HepG2 (cell line): ENCODE measurements around the gene POLN. TPM values are rescaled to one million over a fixed set of nuclear protein-coding genes. Genes with fewer than 3 reads are reported as not detected.

ENCODE experiments used
- ATAC-seq: fragments of 200-7000 bp; cut with Tn5 transposase; 3 replicates; pipeline ENCODE4 v1.9.1; 2020; ENCODE audit warnings: mild to moderate bottlenecking, moderate library complexity
- BruUV-seq: library from RNA; stranded (reverse); fragments of 400-500 nt; replicated peaks from 2 replicates; lab custom pipeline; 2021; lab: Mats Ljungman, UMichigan
- CTCF ChIA-PET: fragments of 300-600 bp; formaldehyde crosslinking; extraction: SDS; loops from one replicate; lab custom pipeline; 2021; ENCODE audit warnings: low total read pairs, inconsistent platforms, low intra/inter-chr PET ratio; lab: Yijun Ruan, JAX
- POLR2A ChIA-PET: fragments of 350-600 bp; sonication (Branson Sonifier 250); formaldehyde crosslinking; loops from one replicate; lab custom pipeline; 2020; ENCODE audit warnings: antibody characterized with exemption, inconsistent platforms; lab: Yijun Ruan, JAX
- DNase-seq: peaks from one replicate; pipeline ENCODE4 v3.0.0-alpha.2; 2015; ENCODE audit warnings: low spot score
- FAIRE-seq: peaks from 3 replicates; lab custom pipeline; 2011; peaks lifted over from hg19 to GRCh38; lab: Jason Lieb, UNC
- H2AFZ ChIP-seq: one replicate; pipeline ENCODE4 v1.6.1; 2011; ENCODE audit warnings: low read length, inconsistent platforms
- H3K27ac ChIP-seq: fragments of 300-600 bp; 3 replicates; pipeline ENCODE4 v1.8.0; 2011; ENCODE audit warnings: mixed run types, mild to moderate bottlenecking, mixed read lengths, low read length, inconsistent platforms; ENCODE audit not compliant: insufficient read depth; ENCODE audit errors: extremely low read length
- H3K27me3 ChIP-seq, 2 experiments: fragments of 200-600 bp in 1 of 2; 2 replicates in 1 of 2; 3 replicates in 1 of 2; pipeline versions ENCODE4 v1.6.0 to v1.8.0; 2011; ENCODE audit warnings: low read length in 2 of 2, mild to moderate bottlenecking in 2 of 2, moderate library complexity in 2 of 2, inconsistent platforms in 1 of 2; ENCODE audit not compliant: insufficient read depth in 2 of 2, control insufficient read depth in 1 of 2
- H3K36me3 ChIP-seq, 2 experiments: fragments of 200-600 bp in 1 of 2; replicated peaks in 1 of 2; 2 replicates in 1 of 2; 3 replicates in 1 of 2; pipeline versions ENCODE4 v1.5.1 to v1.8.0; 2011; ENCODE audit warnings: low read length in 2 of 2, inconsistent platforms in 1 of 2; ENCODE audit not compliant: insufficient read depth in 2 of 2, control insufficient read depth in 1 of 2
- H3K4me1 ChIP-seq: 2 replicates; pipeline ENCODE4 v1.5.1; 2012; ENCODE audit warnings: low read length, inconsistent platforms; ENCODE audit not compliant: insufficient read depth
- H3K4me2 ChIP-seq: 2 replicates; pipeline ENCODE4 v1.6.0; 2011; ENCODE audit warnings: low read depth, low read length, inconsistent platforms
- H3K4me3 ChIP-seq, 3 experiments: fragments of 200-600 bp in 1 of 3; sonication (generic), shearing (Covaris generic) in 1 of 3; replicated peaks in 1 of 3; 2 replicates each; pipeline ENCODE4 v1.5.1; 2011 to 2016; ENCODE audit warnings: low read length in 3 of 3, inconsistent platforms in 2 of 3, low read depth in 2 of 3, mild to moderate bottlenecking in 2 of 3, control low read depth in 1 of 3, mixed read lengths in 1 of 3; ENCODE audit not compliant: insufficient read depth in 1 of 3
- H3K79me2 ChIP-seq: one replicate; pipeline ENCODE4 v1.6.1; 2011; ENCODE audit warnings: low read length, inconsistent platforms; ENCODE audit not compliant: insufficient read depth
- H3K9ac ChIP-seq: 2 replicates; pipeline ENCODE4 v1.6.0; 2011; ENCODE audit warnings: mild to moderate bottlenecking, low read depth, low read length, inconsistent platforms; ENCODE audit not compliant: insufficient read depth
- H3K9me3 ChIP-seq: 2 replicates; pipeline ENCODE4 v1.5.1; 2012; ENCODE audit warnings: mild to moderate bottlenecking, low read length
- H4K20me1 ChIP-seq: 2 replicates; pipeline ENCODE4 v1.6.0; 2011; ENCODE audit warnings: inconsistent platforms, mild to moderate bottlenecking, low read length, moderate library complexity; ENCODE audit not compliant: insufficient read depth
- GABPA ChIP-seq, 2 experiments: IDR thresholded peaks; 2 replicates each; pipeline ENCODE4 v1.6.1; 2011 to 2016; ENCODE audit warnings: low read depth in 2 of 2, low read length in 1 of 2, missing biosample characterization in 1 of 2, missing genetic modification characterization in 1 of 2
- IRF2 ChIP-seq: IDR thresholded peaks from 2 replicates; pipeline ENCODE4 v1.6.1; 2018; ENCODE audit warnings: missing genetic modification reagents, missing compliant biosample characterization
- KMT2B ChIP-seq: IDR thresholded peaks from 2 replicates; pipeline ENCODE4 v1.6.1; 2016; ENCODE audit warnings: missing genetic modification reagents, missing compliant biosample characterization
- MLLT10 ChIP-seq: sonication (generic); formaldehyde crosslinking; IDR thresholded peaks from 2 replicates; pipeline ENCODE4 v1.4.0; 2020; ENCODE audit warnings: missing genetic modification reagents
- SIN3A ChIP-seq: IDR thresholded peaks from 2 replicates; pipeline ENCODE4 v1.6.1; 2011; ENCODE audit warnings: low read depth, mild to moderate bottlenecking, control low read depth, low read length, borderline replicate concordance
- ZBTB10 ChIP-seq: sonication (generic); formaldehyde crosslinking; IDR thresholded peaks from 2 replicates; pipeline ENCODE4 v1.4.0; 2020; ENCODE audit warnings: missing genetic modification reagents, borderline replicate concordance
- ZC3H4 ChIP-seq: sonication (generic); formaldehyde crosslinking; IDR thresholded peaks from 2 replicates; pipeline ENCODE4 v1.4.0; 2020; ENCODE audit warnings: missing genetic modification reagents, borderline replicate concordance
- ZIK1 ChIP-seq: sonication (generic); formaldehyde crosslinking; IDR thresholded peaks from 2 replicates; pipeline ENCODE4 v1.5.0; 2020; ENCODE audit warnings: mild to moderate bottlenecking, low read depth, missing genetic modification reagents, borderline replicate concordance
- ZNF556 ChIP-seq: sonication (generic); formaldehyde crosslinking; IDR thresholded peaks from 2 replicates; pipeline ENCODE4 v1.4.0; 2020; ENCODE audit warnings: mild to moderate bottlenecking, missing genetic modification reagents, borderline replicate concordance
- ZNF7 ChIP-seq: IDR thresholded peaks from 2 replicates; pipeline ENCODE4 v1.6.1; 2016; ENCODE audit warnings: missing biosample characterization, missing genetic modification reagents
- ZNF737 ChIP-seq: sonication (generic); formaldehyde crosslinking; IDR thresholded peaks from 2 replicates; pipeline ENCODE4 v1.5.0; 2020; ENCODE audit warnings: missing genetic modification reagents, mild to moderate bottlenecking, borderline replicate concordance
- WGBS: methylation state at CpG from one replicate; pipeline ENCODE4 v1.1.6; 2017; ENCODE audit warnings: low lambda C conversion rate; 5-methylcytosine and 5-hydroxymethylcytosine counted together
- in situ Hi-C: cut with HindIII; loops from 2 replicates; pipeline ENCODE4 v1.10.0; 2017; ENCODE audit warnings: low pct_unique_long_range_greater_than_20kb; ENCODE audit not compliant: extremely low pct_ligation_motif_present
- intact Hi-C: fragments of 100-400 bp; cut with micrococcal nuclease; formaldehyde crosslinking; loops from one replicate; pipeline ENCODE4 v1.10.0; 2022; ENCODE audit not compliant: unreplicated experiment
- polyA plus RNA-seq, 8 experiments: library from polyadenylated mRNA; depleted of rRNA in 3 of 8; stranded (reverse) in 7 of 8; unstranded in 1 of 8; fragments of >200 nt; fragmentation: Illumina TruSeq in 4 of 8; extraction: Trizol in 4 of 8; gene quantifications; 2 replicates each; pipeline versions ENCODE4 v1.2.1 to v1.2.3, GENCODE V29; 2011 to 2016; ENCODE audit warnings: low read depth in 4 of 8, missing spikeins in 1 of 8, mixed read lengths in 1 of 8; ENCODE audit not compliant: insufficient read depth in 1 of 8
- total RNA-seq, 5 experiments: library from RNA; depleted of rRNA; stranded (reverse); fragments of >200 nt; fragmentation: Illumina TruSeq; extraction: Trizol; gene quantifications; 2 replicates each; pipeline ENCODE4 v1.2.3, GENCODE V29; 2016; ENCODE audit warnings: low read depth in 1 of 5
- TF ChIP-seq, protein P1 (sequence below): sonication (generic); formaldehyde crosslinking; IDR thresholded peaks from 2 replicates; pipeline ENCODE4 v1.5.0; 2020; ENCODE audit warnings: missing genetic modification reagents, mild to moderate bottlenecking, borderline replicate concordance
- TF ChIP-seq, protein P2 (sequence below): sonication (generic); formaldehyde crosslinking; IDR thresholded peaks from 2 replicates; pipeline ENCODE4 v1.8.1; 2023; ENCODE audit warnings: missing genetic modification reagents, inconsistent platforms, borderline replicate concordance
- TF ChIP-seq, protein P3 (sequence below): IDR thresholded peaks from 2 replicates; pipeline ENCODE4 v1.6.1; 2016; ENCODE audit warnings: missing compliant biosample characterization, missing genetic modification reagents, borderline replicate concordance

POLN gene
- total and polyA plus RNA-seq, 2 of the 13 experiments (the other 11 are each of a cell fraction or from before 2014, with no cell fraction given), result 0.93 to 1.5 TPM

DNA sequence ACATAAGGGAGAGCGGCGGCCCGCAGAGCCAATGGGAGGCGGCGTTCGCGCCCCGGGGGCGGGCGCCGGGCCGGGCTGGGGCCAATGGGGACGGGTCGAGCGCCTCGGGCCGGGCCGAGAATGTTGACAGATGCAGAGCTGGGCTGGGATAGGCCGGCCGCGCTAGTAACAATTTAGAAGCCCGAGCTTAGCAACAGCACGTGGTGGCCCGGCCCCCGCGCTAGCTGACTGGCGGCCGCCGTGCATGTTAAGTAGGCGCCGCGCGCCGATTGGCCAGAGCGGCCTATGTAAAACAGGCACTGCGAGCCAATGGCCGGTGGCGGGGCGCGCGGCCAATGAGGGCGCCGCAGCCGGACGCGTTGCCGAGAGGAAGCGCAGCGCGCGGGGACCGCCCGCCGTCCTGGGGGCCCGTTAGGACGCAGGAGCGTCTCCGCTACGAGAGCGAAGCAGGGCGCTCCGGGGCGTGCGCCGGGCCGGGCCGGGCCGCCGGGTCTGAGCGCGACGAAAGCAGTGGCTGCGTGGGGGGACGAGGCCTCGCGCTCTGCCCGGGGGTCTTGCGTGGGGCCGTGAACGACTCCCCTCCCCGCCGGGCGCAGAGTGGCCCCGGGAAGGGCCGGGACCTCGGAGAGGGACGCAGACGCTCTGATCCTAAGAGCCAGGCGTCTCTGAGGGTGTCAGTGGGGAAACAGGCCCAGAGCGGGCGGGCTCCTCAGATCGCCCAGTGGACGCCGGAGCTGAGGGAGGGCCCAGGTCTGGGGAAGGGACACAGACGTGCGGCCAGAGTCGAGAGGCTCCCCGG is 20.4 kb upstream of the POLN start (continued):
- no peak for TF ChIP-seq ZNF7 (CRISPR knock-in tag)

DNA sequence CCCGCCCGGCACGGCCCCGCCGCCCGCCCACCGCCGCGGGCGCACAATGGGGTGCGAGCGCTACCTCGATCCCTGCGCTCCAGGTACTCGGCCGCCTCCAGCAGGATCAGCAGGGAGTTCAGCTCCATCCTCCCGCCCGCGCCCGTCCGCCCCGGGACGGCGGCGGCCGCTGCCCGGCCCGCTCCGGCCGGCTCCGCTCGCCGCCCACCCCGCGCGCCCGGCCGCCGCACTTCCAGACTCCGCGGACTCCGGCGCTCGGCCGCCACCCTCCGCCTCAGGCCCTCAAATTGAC is 19.9 kb upstream of the POLN start, which contains the start of gene MXD4:
TSS of gene MXD4 (minus strand) at position 257 of the 292 bp plus-strand sequence. CDS start at position 128, 129 bp downstream.
- Histone ChIP-seq H3K9me3 (no peaks in the 10 kb centered on the region), H4K20me1 (no peaks in the 10 kb centered on the region), H3K9ac (peak within 1 kb of the TSS; percentile 86), H3K4me2 (peak within 1 kb of the TSS; percentile 89), H3K4me3 (peak within 1 kb of the TSS; percentile 71 to 85 (median 83)), H3K4me1 (peaks cover 31% of the 10 kb centered on the region), H3K27ac (peak within 1 kb of the TSS; percentile 83), H3K27me3 (peaks cover 11 to 22% of the 10 kb centered on the region in 2 experiments; a peak in 3 of 5 replicates), H3K36me3 (0 out of 5 replicates have a peak, but pooled peaks cover 1 to 6% of the 10 kb centered on the region in 2 experiments), H2AFZ (no peak within 1 kb of the TSS), H3K79me2 (peaks cover 9% of the 10 kb centered on the region)
- FAIRE-seq, result no peak
- no peak for ATAC-seq
- DNase-seq, result no peak
- WGBS, result 0% methylated on average over 17 of the region's 46 CpGs
- ChIA-PET CTCF (no interaction called here), POLR2A (interaction anchor here (0.6 to 1.3 kb wide), 5 partner anchors 13 to 274 kb away, joined by 3 to 11 read pairs (median 3); partner anchors contain the start of genes FAM193A, HAUS3 and POLN)
- BruUV-seq, result no TSS peak
- in situ Hi-C loops, result no loop called here
- intact Hi-C loops, result loop anchor here (1.0 kb wide), 1 partner anchor 19 kb away; the partner anchor contains the start of genes HAUS3 and POLN
- TF ChIP-seq, protein P1, sequence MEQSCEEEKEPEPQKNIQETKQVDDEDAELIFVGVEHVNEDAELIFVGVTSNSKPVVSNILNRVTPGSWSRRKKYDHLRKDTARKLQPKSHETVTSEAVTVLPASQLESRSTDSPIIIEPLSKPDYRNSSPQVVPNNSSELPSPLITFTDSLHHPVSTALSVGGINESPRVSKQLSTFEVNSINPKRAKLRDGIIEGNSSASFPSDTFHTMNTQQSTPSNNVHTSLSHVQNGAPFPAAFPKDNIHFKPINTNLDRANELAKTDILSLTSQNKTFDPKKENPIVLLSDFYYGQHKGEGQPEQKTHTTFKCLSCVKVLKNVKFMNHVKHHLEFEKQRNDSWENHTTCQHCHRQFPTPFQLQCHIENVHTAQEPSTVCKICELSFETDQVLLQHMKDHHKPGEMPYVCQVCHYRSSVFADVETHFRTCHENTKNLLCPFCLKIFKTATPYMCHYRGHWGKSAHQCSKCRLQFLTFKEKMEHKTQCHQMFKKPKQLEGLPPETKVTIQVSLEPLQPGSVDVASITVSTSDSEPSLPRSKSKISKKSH (CRISPR knock-in tag), result no peak
- TF ChIP-seq ZBTB10 (no peak), KMT2B (CRISPR knock-in tag) (no peak), ZC3H4 (CRISPR knock-in tag) (no peak), ZNF737 (no peak), ZNF556 (no peak), MLLT10 (CRISPR knock-in tag) (no peak), ZIK1 (CRISPR knock-in tag) (0 out of 2 replicates have a peak, but pooled peaks have one; percentile 9), GABPA (IDR thresholded peaks at IDR 0.05; ENCODE audit: low read depth, low read length) (no peak), GABPA (CRISPR knock-in tag; IDR thresholded peaks at IDR 0.05; ENCODE audit: low read depth) (no peak), SIN3A (peak; percentile 16; the same call in 1 of the 2 replicates), IRF2 (CRISPR knock-in tag) (no peak)
- TF ChIP-seq, protein P2, sequence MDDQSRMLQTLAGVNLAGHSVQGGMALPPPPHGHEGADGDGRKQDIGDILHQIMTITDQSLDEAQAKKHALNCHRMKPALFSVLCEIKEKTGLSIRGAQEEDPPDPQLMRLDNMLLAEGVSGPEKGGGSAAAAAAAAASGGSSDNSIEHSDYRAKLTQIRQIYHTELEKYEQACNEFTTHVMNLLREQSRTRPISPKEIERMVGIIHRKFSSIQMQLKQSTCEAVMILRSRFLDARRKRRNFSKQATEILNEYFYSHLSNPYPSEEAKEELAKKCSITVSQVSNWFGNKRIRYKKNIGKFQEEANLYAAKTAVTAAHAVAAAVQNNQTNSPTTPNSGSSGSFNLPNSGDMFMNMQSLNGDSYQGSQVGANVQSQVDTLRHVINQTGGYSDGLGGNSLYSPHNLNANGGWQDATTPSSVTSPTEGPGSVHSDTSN (CRISPR knock-in tag), result peak; percentile 87; the same call in 1 of the 2 replicates
- TF ChIP-seq, protein P3, sequence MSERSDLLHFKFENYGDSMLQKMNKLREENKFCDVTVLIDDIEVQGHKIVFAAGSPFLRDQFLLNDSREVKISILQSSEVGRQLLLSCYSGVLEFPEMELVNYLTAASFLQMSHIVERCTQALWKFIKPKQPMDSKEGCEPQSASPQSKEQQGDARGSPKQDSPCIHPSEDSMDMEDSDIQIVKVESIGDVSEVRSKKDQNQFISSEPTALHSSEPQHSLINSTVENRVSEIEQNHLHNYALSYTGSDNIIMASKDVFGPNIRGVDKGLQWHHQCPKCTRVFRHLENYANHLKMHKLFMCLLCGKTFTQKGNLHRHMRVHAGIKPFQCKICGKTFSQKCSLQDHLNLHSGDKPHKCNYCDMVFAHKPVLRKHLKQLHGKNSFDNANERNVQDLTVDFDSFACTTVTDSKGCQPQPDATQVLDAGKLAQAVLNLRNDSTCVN (CRISPR knock-in tag), result no peak
